HepG2 (cell line): ENCODE measurements around the gene PLXNA3. TPM values are rescaled to one million over a fixed set of nuclear protein-coding genes. Genes with fewer than 3 reads are reported as not detected.

Experiments
- JUNB ChIP-seq: sonication (generic); formaldehyde crosslinking; IDR thresholded peaks from 2 replicates; pipeline ENCODE4 v1.8.0; 2022; ENCODE audit warnings: missing genetic modification reagents, mild to moderate bottlenecking, borderline replicate concordance
- ONECUT2 ChIP-seq: sonication (generic); formaldehyde crosslinking; IDR thresholded peaks from 2 replicates; pipeline ENCODE4 v1.4.0; 2020; ENCODE audit warnings: missing genetic modification reagents
- RBFOX2 ChIP-seq: fragments of 200-400 bp; formaldehyde crosslinking; IDR thresholded peaks from 2 replicates; pipeline ENCODE4 v1.6.1; 2017; ENCODE audit warnings: low read depth, mild to moderate bottlenecking, low read length
- ZBTB14 ChIP-seq: sonication (generic); formaldehyde crosslinking; IDR thresholded peaks from 2 replicates; pipeline ENCODE4 v1.4.0; 2020; ENCODE audit warnings: missing genetic modification reagents
- ZGPAT ChIP-seq: IDR thresholded peaks from 2 replicates; pipeline ENCODE4 v1.6.1; 2016; ENCODE audit warnings: mild to moderate bottlenecking
- ZNF672 ChIP-seq: sonication (generic); formaldehyde crosslinking; IDR thresholded peaks from 2 replicates; pipeline ENCODE4 v1.8.1; 2022; ENCODE audit warnings: missing genetic modification reagents
- ZNF800 ChIP-seq: sonication (generic); formaldehyde crosslinking; IDR thresholded peaks from 2 replicates; pipeline ENCODE4 v1.4.0; 2020; ENCODE audit warnings: missing genetic modification reagents
- polyA plus RNA-seq, 8 experiments: library from polyadenylated mRNA; depleted of rRNA in 3 of 8; stranded (reverse) in 7 of 8; unstranded in 1 of 8; fragments of >200 nt; fragmentation: Illumina TruSeq in 4 of 8; extraction: Trizol in 4 of 8; gene quantifications; 2 replicates each; pipeline versions ENCODE4 v1.2.1 to v1.2.3, GENCODE V29; 2011 to 2016; ENCODE audit warnings: low read depth in 4 of 8, missing spikeins in 1 of 8, mixed read lengths in 1 of 8; ENCODE audit not compliant: insufficient read depth in 1 of 8
- total RNA-seq, 5 experiments: library from RNA; depleted of rRNA; stranded (reverse); fragments of >200 nt; fragmentation: Illumina TruSeq; extraction: Trizol; gene quantifications; 2 replicates each; pipeline ENCODE4 v1.2.3, GENCODE V29; 2016; ENCODE audit warnings: low read depth in 1 of 5
- TF ChIP-seq, protein P1 (sequence below): sonication (generic); formaldehyde crosslinking; conservative IDR thresholded peaks from 2 replicates; pipeline ENCODE4 v1.4.0; 2020; ENCODE audit warnings: missing genetic modification reagents
- TF ChIP-seq, protein P2 (sequence below): sonication (generic); formaldehyde crosslinking; IDR thresholded peaks from 2 replicates; pipeline ENCODE4 v1.4.0; 2020; ENCODE audit warnings: missing genetic modification reagents, borderline replicate concordance
- TF ChIP-seq, protein P3 (sequence below): sonication (generic); formaldehyde crosslinking; IDR thresholded peaks from 2 replicates; pipeline ENCODE4 v1.5.1; 2020; ENCODE audit warnings: mild to moderate bottlenecking, missing genetic modification reagents, borderline replicate concordance
- TF ChIP-seq, protein P4 (sequence below): sonication (generic); formaldehyde crosslinking; IDR thresholded peaks from 2 replicates; pipeline ENCODE4 v1.5.0; 2020; ENCODE audit warnings: missing genetic modification reagents

Gene PLXNA3
- total and polyA plus RNA-seq, 2 of the 13 experiments (the other 11 are each of a cell fraction or from before 2014, with no cell fraction given), result 5.8 to 20.6 TPM

DNA sequence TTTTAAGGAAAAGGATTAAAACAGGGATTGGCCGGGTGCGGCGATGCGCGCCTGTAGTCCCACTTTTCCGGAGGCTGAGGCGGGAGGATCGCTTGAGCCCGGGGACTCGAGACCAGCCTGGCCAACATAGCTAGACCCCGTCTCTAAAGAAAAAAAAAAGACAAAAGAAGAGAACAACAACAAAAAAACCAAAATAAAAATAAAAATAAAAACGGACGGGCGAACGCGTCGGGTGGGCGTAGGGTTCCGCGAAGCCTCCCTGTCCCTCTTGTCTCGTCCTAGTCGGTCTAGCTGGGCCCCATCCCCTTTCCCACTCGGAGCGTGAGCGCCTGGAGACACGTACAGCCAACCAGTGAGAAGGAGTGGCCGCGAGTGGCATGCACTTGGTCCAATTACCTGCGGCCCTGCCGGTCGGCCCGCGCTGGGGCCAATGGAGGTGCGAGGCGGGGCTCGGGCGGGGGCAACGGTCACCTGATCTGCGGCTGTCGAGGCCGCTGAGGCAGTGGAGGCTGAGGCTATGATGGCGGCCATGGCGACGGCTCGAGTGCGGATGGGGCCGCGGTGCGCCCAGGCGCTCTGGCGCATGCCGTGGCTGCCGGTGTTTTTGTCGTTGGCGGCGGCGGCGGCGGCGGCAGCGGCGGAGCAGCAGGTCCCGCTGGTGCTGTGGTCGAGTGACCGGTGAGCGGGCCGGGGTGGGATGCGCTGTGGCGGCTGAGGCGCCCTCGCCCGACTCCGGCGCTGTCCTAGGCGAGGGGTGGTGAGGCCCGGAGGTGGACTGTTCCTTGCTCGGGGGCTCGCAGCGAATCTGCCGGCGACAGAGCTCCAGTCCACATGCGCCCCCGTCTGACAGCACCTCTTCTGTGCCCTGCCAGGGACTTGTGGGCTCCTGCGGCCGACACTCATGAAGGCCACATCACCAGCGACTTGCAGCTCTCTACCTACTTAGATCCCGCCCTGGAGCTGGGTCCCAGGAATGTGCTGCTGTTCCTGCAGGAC, 29.6 kb upstream of the PLXNA3 start, which contains the start of gene ATP6AP1 (continued):
- TF ChIP-seq ZNF800 (no peak), ZBTB14 (CRISPR knock-in tag) (no peak), ZGPAT (peak; percentile 57; the same call in 1 of the 2 replicates), RBFOX2 (peak; percentile 84), ONECUT2 (CRISPR knock-in tag) (no peak), JUNB (CRISPR knock-in tag) (no peak), ZNF672 (CRISPR knock-in tag) (no peak)
- TF ChIP-seq, protein P1, sequence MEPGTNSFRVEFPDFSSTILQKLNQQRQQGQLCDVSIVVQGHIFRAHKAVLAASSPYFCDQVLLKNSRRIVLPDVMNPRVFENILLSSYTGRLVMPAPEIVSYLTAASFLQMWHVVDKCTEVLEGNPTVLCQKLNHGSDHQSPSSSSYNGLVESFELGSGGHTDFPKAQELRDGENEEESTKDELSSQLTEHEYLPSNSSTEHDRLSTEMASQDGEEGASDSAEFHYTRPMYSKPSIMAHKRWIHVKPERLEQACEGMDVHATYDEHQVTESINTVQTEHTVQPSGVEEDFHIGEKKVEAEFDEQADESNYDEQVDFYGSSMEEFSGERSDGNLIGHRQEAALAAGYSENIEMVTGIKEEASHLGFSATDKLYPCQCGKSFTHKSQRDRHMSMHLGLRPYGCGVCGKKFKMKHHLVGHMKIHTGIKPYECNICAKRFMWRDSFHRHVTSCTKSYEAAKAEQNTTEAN, result no peak
- TF ChIP-seq, protein P2, sequence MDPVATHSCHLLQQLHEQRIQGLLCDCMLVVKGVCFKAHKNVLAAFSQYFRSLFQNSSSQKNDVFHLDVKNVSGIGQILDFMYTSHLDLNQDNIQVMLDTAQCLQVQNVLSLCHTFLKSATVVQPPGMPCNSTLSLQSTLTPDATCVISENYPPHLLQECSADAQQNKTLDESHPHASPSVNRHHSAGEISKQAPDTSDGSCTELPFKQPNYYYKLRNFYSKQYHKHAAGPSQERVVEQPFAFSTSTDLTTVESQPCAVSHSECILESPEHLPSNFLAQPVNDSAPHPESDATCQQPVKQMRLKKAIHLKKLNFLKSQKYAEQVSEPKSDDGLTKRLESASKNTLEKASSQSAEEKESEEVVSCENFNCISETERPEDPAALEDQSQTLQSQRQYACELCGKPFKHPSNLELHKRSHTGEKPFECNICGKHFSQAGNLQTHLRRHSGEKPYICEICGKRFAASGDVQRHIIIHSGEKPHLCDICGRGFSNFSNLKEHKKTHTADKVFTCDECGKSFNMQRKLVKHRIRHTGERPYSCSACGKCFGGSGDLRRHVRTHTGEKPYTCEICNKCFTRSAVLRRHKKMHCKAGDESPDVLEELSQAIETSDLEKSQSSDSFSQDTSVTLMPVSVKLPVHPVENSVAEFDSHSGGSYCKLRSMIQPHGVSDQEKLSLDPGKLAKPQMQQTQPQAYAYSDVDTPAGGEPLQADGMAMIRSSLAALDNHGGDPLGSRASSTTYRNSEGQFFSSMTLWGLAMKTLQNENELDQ, result no peak
- TF ChIP-seq, protein P3, sequence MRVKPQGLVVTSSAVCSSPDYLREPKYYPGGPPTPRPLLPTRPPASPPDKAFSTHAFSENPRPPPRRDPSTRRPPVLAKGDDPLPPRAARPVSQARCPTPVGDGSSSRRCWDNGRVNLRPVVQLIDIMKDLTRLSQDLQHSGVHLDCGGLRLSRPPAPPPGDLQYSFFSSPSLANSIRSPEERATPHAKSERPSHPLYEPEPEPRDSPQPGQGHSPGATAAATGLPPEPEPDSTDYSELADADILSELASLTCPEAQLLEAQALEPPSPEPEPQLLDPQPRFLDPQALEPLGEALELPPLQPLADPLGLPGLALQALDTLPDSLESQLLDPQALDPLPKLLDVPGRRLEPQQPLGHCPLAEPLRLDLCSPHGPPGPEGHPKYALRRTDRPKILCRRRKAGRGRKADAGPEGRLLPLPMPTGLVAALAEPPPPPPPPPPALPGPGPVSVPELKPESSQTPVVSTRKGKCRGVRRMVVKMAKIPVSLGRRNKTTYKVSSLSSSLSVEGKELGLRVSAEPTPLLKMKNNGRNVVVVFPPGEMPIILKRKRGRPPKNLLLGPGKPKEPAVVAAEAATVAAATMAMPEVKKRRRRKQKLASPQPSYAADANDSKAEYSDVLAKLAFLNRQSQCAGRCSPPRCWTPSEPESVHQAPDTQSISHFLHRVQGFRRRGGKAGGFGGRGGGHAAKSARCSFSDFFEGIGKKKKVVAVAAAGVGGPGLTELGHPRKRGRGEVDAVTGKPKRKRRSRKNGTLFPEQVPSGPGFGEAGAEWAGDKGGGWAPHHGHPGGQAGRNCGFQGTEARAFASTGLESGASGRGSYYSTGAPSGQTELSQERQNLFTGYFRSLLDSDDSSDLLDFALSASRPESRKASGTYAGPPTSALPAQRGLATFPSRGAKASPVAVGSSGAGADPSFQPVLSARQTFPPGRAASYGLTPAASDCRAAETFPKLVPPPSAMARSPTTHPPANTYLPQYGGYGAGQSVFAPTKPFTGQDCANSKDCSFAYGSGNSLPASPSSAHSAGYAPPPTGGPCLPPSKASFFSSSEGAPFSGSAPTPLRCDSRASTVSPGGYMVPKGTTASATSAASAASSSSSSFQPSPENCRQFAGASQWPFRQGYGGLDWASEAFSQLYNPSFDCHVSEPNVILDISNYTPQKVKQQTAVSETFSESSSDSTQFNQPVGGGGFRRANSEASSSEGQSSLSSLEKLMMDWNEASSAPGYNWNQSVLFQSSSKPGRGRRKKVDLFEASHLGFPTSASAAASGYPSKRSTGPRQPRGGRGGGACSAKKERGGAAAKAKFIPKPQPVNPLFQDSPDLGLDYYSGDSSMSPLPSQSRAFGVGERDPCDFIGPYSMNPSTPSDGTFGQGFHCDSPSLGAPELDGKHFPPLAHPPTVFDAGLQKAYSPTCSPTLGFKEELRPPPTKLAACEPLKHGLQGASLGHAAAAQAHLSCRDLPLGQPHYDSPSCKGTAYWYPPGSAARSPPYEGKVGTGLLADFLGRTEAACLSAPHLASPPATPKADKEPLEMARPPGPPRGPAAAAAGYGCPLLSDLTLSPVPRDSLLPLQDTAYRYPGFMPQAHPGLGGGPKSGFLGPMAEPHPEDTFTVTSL (CRISPR knock-in tag), result no peak
- TF ChIP-seq, protein P4, sequence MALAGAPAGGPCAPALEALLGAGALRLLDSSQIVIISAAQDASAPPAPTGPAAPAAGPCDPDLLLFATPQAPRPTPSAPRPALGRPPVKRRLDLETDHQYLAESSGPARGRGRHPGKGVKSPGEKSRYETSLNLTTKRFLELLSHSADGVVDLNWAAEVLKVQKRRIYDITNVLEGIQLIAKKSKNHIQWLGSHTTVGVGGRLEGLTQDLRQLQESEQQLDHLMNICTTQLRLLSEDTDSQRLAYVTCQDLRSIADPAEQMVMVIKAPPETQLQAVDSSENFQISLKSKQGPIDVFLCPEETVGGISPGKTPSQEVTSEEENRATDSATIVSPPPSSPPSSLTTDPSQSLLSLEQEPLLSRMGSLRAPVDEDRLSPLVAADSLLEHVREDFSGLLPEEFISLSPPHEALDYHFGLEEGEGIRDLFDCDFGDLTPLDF (CRISPR knock-in tag), result no peak
